Ishikawa (cell line): Measurements from ENCODE around the gene CYP17A1.

ENCODE experiments used
- CEBPB ChIP-seq: IDR thresholded peaks from 2 replicates; pipeline ENCODE4 v1.6.1; 2012
- CREB1 ChIP-seq: IDR thresholded peaks from 2 replicates; pipeline ENCODE4 v1.6.1; 2012; ENCODE audit warnings: low read depth
- EGR1 ChIP-seq: IDR thresholded peaks from 2 replicates; pipeline ENCODE4 v1.6.1; 2012
- EP300 ChIP-seq: IDR thresholded peaks from 2 replicates; pipeline ENCODE4 v1.6.1; 2012; ENCODE audit warnings: borderline replicate concordance
- FOXM1 ChIP-seq: IDR thresholded peaks from 2 replicates; pipeline ENCODE4 v1.6.1; 2012; ENCODE audit warnings: low read depth, borderline replicate concordance
- MAX ChIP-seq: IDR thresholded peaks from 2 replicates; pipeline ENCODE4 v1.6.1; 2012
- NFIC ChIP-seq: IDR thresholded peaks from 2 replicates; pipeline ENCODE4 v1.6.1; 2012
- RAD21 ChIP-seq: IDR thresholded peaks from 2 replicates; pipeline ENCODE4 v1.6.1; 2012; ENCODE audit warnings: low read depth
- REST ChIP-seq: IDR thresholded peaks from 2 replicates; pipeline ENCODE4 v1.6.1; 2012; ENCODE audit warnings: low read depth, mild to moderate bottlenecking
- TAF1 ChIP-seq: IDR thresholded peaks from 2 replicates; pipeline ENCODE4 v1.6.1; 2012; ENCODE audit warnings: low read depth, mild to moderate bottlenecking
- TCF12 ChIP-seq: IDR thresholded peaks from 2 replicates; pipeline ENCODE4 v1.6.1; 2012; ENCODE audit warnings: low read depth
- TEAD4 ChIP-seq: IDR thresholded peaks from 2 replicates; pipeline ENCODE4 v1.6.1; 2012
- USF1 ChIP-seq: IDR thresholded peaks from 2 replicates; pipeline ENCODE4 v1.6.1; 2012
- YY1 ChIP-seq: IDR thresholded peaks from 2 replicates; pipeline ENCODE4 v1.6.1; 2012; ENCODE audit warnings: low read depth
- ZBTB7A ChIP-seq: IDR thresholded peaks from 2 replicates; pipeline ENCODE4 v1.6.1; 2012; ENCODE audit warnings: low read depth

Gene CYP17A1

GRCh38 chr10:102843139-102843538 lies 5.9 kb upstream of the CYP17A1 start:
- TF ChIP-seq RAD21, result peak; percentile 27; the same call in 1 of the 2 replicates

GRCh38 chr10:102841827-102842345 lies 4.7 kb upstream of the CYP17A1 start:
- TF ChIP-seq TCF12 (no peak), USF1 (no peak), CEBPB (no peak), CREB1 (no peak), ZBTB7A (no peak), NFIC (no peak), EP300 (no peak), REST (no peak)

- TF ChIP-seq RAD21 (peak; percentile 99), REST (no peak), CREB1 (no peak)
Observed at GRCh38 chr10:102835007-102835482, 2.2 kb downstream of the CYP17A1 start.

- TF ChIP-seq NFIC (no peak), TAF1 (no peak), TEAD4 (no peak), REST (no peak), YY1 (no peak), TCF12 (no peak), CEBPB (no peak), ZBTB7A (no peak), RAD21 (no peak), EGR1 (no peak), USF1 (no peak), CREB1 (no peak), MAX (no peak), EP300 (no peak), FOXM1 (no peak)
Observed at GRCh38 chr10:102834143-102834542, 3.1 kb downstream of the CYP17A1 start.

GRCh38 chr10:102832987-102833386 lies 4.2 kb downstream of the CYP17A1 start:
- TF ChIP-seq CEBPB, result no peak
- TF ChIP-seq MAX, result no peak
- no peak for TF ChIP-seq USF1
- no peak for TF ChIP-seq YY1
- no peak for TF ChIP-seq CREB1
- no peak for TF ChIP-seq RAD21
- no peak for TF ChIP-seq EGR1
- no peak for TF ChIP-seq ZBTB7A
- no peak for TF ChIP-seq NFIC

- TF ChIP-seq CREB1 (no peak), EGR1 (no peak), TCF12 (no peak), FOXM1 (no peak), REST (no peak), CEBPB (no peak), EP300 (no peak), RAD21 (no peak), TAF1 (no peak), MAX (no peak)
Observed at GRCh38 chr10:102832248-102832647, 5.0 kb downstream of the CYP17A1 start.
